Lung (tissue), 12 donors: ENCODE results near the gene COL13A1. TPM values are rescaled to one million over a fixed set of nuclear protein-coding genes. Genes with fewer than 3 reads are reported as not detected.

Source experiments
- ATAC-seq: fragments of 200-7000 bp; cut with Tn5 transposase; one replicate; pipeline ENCODE4 v1.9.1; 2020; ENCODE audit warnings: moderate number of reproducible peaks; ENCODE audit not compliant: insufficient read depth, low FRiP score
- DNase-seq, 3 donors: peaks; one replicate each; pipeline ENCODE4 v3.0.0-alpha.2; 2013 to 2017
- H3K27ac ChIP-seq, 2 donors: one replicate each; pipeline ENCODE4 v1.5.1; 2013; ENCODE audit warnings: mild to moderate bottlenecking in 2 of 2, moderate library complexity in 2 of 2, control low read depth in 1 of 2, inconsistent platforms in 1 of 2, low read depth in 1 of 2, low read length in 1 of 2
- H3K27me3 ChIP-seq, 3 donors: one replicate each; pipeline ENCODE4 v1.5.1; 2013; ENCODE audit warnings: low read length in 2 of 3; ENCODE audit not compliant: control insufficient read depth in 3 of 3, insufficient read depth in 3 of 3
- H3K36me3 ChIP-seq, 4 donors: one replicate each; pipeline ENCODE4 v1.5.1; 2013; ENCODE audit warnings: low read length in 4 of 4, mild to moderate bottlenecking in 1 of 4, moderate library complexity in 1 of 4; ENCODE audit not compliant: control insufficient read depth in 4 of 4, insufficient read depth in 4 of 4
- H3K4me1 ChIP-seq, 5 donors: one replicate each; pipeline ENCODE4 v1.5.1; 2013; ENCODE audit warnings: low read length in 5 of 5, mild to moderate bottlenecking in 2 of 5, moderate library complexity in 1 of 5; ENCODE audit not compliant: control insufficient read depth in 5 of 5, insufficient read depth in 5 of 5
- H3K4me3 ChIP-seq: one replicate; pipeline ENCODE4 v1.5.1; 2013; ENCODE audit warnings: mild to moderate bottlenecking, control low read depth, moderate library complexity
- H3K9ac ChIP-seq, 2 donors: one replicate each; pipeline ENCODE4 v1.5.1; 2013; ENCODE audit warnings: low read length in 2 of 2, control low read depth in 1 of 2; ENCODE audit not compliant: insufficient read depth in 1 of 2
- H3K9me3 ChIP-seq, 4 donors: one replicate each; pipeline ENCODE4 v1.5.1; 2013; ENCODE audit warnings: low read length in 3 of 4, mild to moderate bottlenecking in 1 of 4, moderate library complexity in 1 of 4; ENCODE audit not compliant: control insufficient read depth in 4 of 4, insufficient read depth in 3 of 4
- CTCF ChIP-seq: IDR thresholded peaks from 2 replicates; pipeline ENCODE4 v1.5.1; 2012; ENCODE audit warnings: mild to moderate bottlenecking; ENCODE audit errors: control extremely low read depth, extremely low read depth
- WGBS, 2 donors: extraction: QIAGEN DNeasy Blood & Tissue Kit; methylation state at CpG; one replicate each; pipeline ENCODE4 v1.1.7; 2013; 5-methylcytosine and 5-hydroxymethylcytosine counted together
- polyA plus RNA-seq, 2 donors: library from polyadenylated mRNA; stranded (reverse); fragments of 200-250 nt; gene quantifications; one replicate each; pipeline ENCODE4 v1.2.1, GENCODE V29; 2013
- total RNA-seq, 2 donors: library from RNA; depleted of rRNA in 1 of 2; stranded (reverse); fragments of >200 nt in 1 of 2; gene quantifications; one replicate each; pipeline ENCODE4 v1.2.1, GENCODE V29; 2014 to 2021
- donor health status: control.
- donor health status: control.
- donor health status: Bipolar disorder and iron deficiency.
- donor health status: healthy.
- donor health status: DM: yes; HTN: yes; CAD: no.

Gene COL13A1
- total and polyA plus RNA-seq, 4 donors = 2.7 to 42.1 (median 5.6) TPM

DNA sequence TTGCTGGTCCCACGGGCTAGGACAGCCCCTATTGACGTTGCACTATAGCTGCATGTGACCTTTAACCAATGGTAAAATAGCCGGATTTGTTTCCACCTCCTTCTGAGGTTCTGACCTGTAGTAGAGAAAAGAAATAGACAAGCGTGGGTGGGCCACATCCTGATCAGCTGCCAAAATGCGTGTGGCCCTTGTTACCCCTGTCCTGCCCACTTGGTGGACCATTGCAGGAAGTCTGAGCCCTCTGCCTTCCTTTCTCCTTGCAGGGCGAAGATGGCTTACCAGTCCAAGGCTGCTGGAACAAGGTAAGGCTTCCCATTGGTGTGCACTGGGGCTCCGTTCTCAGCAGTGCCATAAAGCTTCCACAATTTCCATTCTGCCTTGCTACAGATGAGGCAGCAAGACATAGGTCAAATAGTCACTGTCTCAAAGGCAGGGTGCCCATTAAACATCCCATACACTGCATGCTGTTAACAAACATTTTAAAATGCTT lies 155.1 kb downstream of the COL13A1 start:
- H3K36me3 ChIP-seq = peaks cover 0 to 11% (median 3%) of the 10 kb centered on the region in 4 donors
- H3K4me3 ChIP-seq = no peak overlapping the region
- no peak for TF ChIP-seq CTCF
- DNase-seq = no peak
- 77 to 85% methylated on average over 7 of the region's 7 CpGs for WGBS, 2 donors
- H3K9me3 ChIP-seq = no peaks in the 10 kb centered on the region
- ATAC-seq = no peak
- H3K9ac ChIP-seq = no peak overlapping the region
- no peak overlapping the region for H3K27ac ChIP-seq
- H3K4me1 ChIP-seq = peaks cover 0 to 8% (median 0%) of the 10 kb centered on the region in 5 donors
- no peaks in the 10 kb centered on the region for H3K27me3 ChIP-seq

GRCh38 chr10:69957241-69957885 lies 155.7 kb downstream of the COL13A1 start:
- H3K9ac ChIP-seq = no peak overlapping the region
- 80 to 87% methylated on average over 7 of the region's 7 CpGs for WGBS, 2 donors
- peaks cover 0 to 8% (median 0%) of the 10 kb centered on the region in 5 donors for H3K4me1 ChIP-seq
- H3K9me3 ChIP-seq = no peaks in the 10 kb centered on the region
- DNase-seq = no peak
- H3K4me3 ChIP-seq = no peak overlapping the region
- H3K36me3 ChIP-seq = peaks cover 0 to 11% (median under 1%) of the 10 kb centered on the region in 4 donors
- no peak for TF ChIP-seq CTCF
- ATAC-seq = no peak
- no peaks in the 10 kb centered on the region for H3K27me3 ChIP-seq
- H3K27ac ChIP-seq = no peak overlapping the region

DNA sequence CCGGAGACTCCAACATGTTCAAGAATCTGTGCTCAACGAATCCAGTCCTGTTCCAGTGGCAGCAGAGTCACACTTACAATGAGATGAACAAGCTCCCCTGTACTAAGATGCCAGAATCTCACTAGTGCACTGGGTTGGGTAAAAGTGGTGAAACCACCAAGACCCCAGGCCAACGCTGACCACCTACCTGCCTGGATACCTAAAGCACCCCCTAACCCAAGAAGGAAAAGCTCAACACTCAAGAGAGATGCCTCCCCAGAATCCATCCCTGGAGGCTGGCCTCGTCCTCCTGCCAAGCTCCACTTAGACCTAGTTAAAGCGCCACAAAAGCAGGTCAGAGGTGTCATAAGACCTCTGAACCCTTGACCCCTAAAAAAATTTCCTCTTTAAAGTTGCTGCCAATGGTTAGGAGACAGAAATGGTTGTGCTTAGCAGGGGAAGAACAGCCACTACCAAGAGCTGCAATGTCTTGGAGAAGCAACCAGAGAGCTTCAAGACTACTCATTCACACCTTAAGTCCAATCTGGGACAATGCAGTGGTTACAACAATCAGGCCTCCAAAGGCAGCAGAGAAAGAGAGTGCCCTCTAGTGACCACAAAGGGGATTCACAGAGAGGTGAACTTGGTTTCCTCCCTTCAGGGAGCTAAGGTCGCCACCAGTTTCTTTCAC lies 156.3 kb downstream of the COL13A1 start:
- DNase-seq (peak in 2 of 3 donors; percentile 32 to 40), ATAC-seq (peak; percentile 48)
- TF ChIP-seq CTCF = peak; percentile 61
- Histone ChIP-seq H3K9ac (no peak overlapping the region), H3K27me3 (no peaks in the 10 kb centered on the region), H3K27ac (no peak overlapping the region), H3K36me3 (peaks cover 0 to 11% (median under 1%) of the 10 kb centered on the region in 4 donors), H3K4me3 (no peak overlapping the region), H3K4me1 (peaks cover 0 to 8% (median 0%) of the 10 kb centered on the region in 5 donors), H3K9me3 (no peaks in the 10 kb centered on the region)
- 82 to 91% methylated on average over 6 of the region's 6 CpGs for WGBS, 2 donors
